Effector memory CD8-positive, alpha-beta T cell (primary cell): ENCODE results near the gene ATP8A1.

Source experiments
- ATAC-seq: fragments of 150-1000 bp; cut with Tn5 transposase; replicated peaks from 2 replicates; pipeline ENCODE4 v1.10.0; 2021; ENCODE audit warnings: mild to moderate bottlenecking, moderate library complexity
- DNase-seq, 3 experiments: peaks; one replicate each; pipeline ENCODE4 v3.0.0; 2021
- H3K27ac Mint-ChIP-seq, 2 donors: one replicate each; pipeline ENCODE4 v1.8.0; 2022; ENCODE audit warnings: mild to moderate bottlenecking in 2 of 2, mixed read lengths in 2 of 2, moderate library complexity in 2 of 2
- H3K27me3 Mint-ChIP-seq, 2 donors: one replicate each; pipeline ENCODE4 v1.8.0; 2022; ENCODE audit warnings: mixed read lengths in 2 of 2
- H3K36me3 Mint-ChIP-seq: one replicate; pipeline ENCODE4 v1.8.0; 2022; ENCODE audit warnings: mild to moderate bottlenecking, moderate library complexity, mixed read lengths; ENCODE audit not compliant: insufficient read depth
- H3K4me1 Mint-ChIP-seq, 2 donors: one replicate each; pipeline ENCODE4 v1.8.0; 2022; ENCODE audit warnings: low read depth in 2 of 2, mixed read lengths in 2 of 2
- H3K4me3 Mint-ChIP-seq, 2 donors: one replicate each; pipeline ENCODE4 v1.8.0; 2022; ENCODE audit warnings: mild to moderate bottlenecking in 2 of 2, mixed read lengths in 2 of 2, moderate library complexity in 2 of 2
- H3K9me3 Mint-ChIP-seq, 2 donors: one replicate each; pipeline ENCODE4 v1.8.0; 2022; ENCODE audit warnings: mixed read lengths in 2 of 2

Gene ATP8A1

DNA sequence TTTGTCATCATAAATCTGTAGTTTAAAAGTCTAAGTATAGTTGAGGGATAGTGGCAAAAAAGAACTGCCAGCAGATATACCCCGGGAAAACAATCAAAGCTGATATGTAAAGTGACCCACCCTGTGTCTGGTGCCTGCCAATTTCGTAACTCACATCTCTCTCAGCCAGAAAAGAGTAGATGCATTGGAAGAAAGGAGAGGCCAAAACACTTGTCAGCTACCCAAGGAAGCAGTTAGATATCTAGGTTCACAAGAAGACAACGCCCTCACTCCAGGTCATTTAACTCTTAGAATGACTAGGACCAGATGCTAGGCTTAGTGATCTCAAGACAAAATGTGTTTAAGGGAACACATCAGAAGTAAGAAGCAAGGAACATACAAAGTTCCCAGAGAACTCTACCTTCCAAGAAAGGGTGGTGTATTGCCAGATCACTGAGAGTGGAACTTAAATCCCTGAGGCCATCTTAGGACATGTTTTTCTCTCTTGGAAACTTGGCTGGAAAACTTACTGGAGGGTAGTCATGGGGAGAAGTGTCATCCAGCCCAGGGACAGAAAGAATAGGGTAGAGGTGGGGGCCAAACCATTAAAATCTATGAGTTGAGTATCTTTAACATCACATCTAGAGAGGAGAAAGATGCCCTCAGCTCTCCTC, 133.7 kb downstream of the ATP8A1 start:
- no peak overlapping the region for H3K4me3 Mint-ChIP-seq
- no peak for ATAC-seq
- no peak overlapping the region for H3K27ac Mint-ChIP-seq
- DNase-seq: no peak
- no peaks in the 10 kb centered on the region for H3K27me3 Mint-ChIP-seq
- peaks cover 39% of the 10 kb centered on the region for H3K36me3 Mint-ChIP-seq
- peaks cover 0 to 9% of the 10 kb centered on the region in 2 donors for H3K4me1 Mint-ChIP-seq
- no peaks in the 10 kb centered on the region for H3K9me3 Mint-ChIP-seq

DNA sequence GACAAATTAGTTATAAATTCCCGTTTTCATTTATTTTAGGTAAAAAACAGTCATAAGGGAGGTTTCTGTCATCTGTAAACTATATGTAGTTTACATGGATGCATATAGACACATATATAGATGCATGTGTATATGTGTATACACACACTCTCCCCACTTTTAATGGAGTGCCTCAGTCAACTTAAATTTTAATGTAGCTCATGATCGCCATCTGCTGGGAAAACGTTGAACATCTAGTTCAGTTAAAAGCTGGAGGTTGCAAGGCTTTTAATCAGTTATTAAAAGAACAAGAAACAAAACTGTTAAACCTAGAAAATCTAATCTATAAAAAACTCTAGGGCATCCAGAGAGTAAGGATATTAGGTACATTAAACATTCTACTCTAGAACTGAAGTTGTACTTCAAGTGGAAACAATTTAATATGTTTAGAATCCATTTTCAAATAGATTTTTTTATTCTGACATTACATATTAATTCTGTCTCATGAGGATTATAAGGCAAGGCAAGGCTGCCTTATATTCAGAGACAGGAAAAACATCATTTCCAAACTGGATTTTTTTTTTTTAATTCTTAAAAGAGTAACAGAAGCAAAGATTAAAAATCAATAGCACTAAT, 137.0 kb downstream of the ATP8A1 start:
- Mint-ChIP-seq H3K4me1 (peaks cover 0 to 9% of the 10 kb centered on the region in 2 donors), H3K27ac (no peak overlapping the region), H3K27me3 (no peaks in the 10 kb centered on the region), H3K4me3 (no peak overlapping the region), H3K36me3 (peaks cover 41% of the 10 kb centered on the region), H3K9me3 (no peaks in the 10 kb centered on the region)
- peak; percentile 37 to 56 (median 38) for DNase-seq
- peak; percentile 61 for ATAC-seq

DNA sequence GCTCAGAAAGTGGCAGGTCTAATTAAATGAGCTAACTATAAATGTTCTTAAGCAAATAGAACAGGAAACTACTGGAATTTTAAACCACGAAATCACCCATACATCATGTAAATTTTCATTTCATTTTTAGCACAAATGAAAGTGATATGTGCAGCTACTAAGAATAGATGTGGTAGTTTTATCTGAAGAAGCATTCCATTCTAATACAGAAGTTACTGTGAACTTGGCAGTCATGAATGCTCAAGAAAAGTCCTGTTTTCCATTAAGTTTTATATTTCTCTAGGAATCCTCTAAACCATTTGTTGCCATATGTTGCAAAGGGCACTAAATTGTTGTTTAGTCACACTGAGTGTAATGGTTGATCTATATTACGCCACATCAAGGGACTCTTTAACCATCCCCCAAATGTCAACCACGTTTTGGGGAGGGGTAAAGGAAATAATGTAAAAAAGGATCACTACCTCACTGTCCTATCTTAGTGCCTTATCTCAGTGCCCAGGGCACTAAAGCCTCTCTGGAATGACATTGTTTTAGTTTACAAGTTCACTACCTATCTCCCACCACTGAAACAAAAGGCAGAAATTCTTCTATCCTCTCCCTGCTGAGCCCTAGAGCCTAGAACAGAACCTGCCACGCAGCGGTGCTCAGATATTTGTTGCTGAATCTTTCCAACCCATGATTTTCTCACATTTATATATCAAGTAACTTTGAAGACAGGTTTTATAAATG, 141.6 kb downstream of the ATP8A1 start:
- no peak for DNase-seq
- H3K36me3 Mint-ChIP-seq: peaks cover 16% of the 10 kb centered on the region
- H3K4me3 Mint-ChIP-seq: no peak overlapping the region
- H3K27me3 Mint-ChIP-seq: no peaks in the 10 kb centered on the region
- H3K4me1 Mint-ChIP-seq: peaks cover 0 to 19% of the 10 kb centered on the region in 2 donors
- no peak for ATAC-seq
- H3K9me3 Mint-ChIP-seq: no peaks in the 10 kb centered on the region
- no peak overlapping the region for H3K27ac Mint-ChIP-seq

DNA sequence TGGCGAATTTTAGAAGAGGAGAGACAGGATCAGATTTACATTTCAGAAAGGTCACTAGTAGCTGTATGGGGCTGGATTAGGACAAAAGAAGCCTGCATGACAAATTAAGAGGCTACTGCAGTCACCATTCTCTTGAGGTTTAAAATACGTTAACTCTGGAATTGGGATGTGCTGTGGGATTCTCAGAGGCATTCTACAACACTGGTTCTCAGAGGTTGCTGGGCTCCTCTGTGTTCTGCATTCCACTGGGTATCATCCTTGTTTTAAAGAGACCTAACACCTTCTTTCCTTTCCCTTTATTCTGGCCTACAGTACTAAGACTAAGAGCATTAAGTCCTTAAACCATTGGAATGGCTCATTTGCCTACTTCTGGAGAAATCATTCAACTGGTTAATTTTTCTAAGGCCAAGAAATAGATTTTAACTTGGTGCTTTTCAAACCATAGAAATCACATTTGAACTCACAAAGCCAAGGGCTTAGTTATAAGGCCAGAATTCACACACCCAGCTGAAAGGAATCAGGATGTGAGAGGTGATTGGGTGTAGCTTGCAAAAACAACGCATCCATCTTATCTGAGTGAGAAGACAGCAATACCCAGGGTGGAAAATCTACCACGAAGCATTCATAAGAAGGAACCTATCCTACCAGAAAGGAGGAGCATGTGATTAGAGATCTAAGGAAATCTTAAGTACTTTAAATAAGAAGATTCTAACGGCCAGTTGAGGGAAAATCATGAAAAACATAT, 143.0 kb downstream of the ATP8A1 start:
- peaks cover 10% of the 10 kb centered on the region for H3K36me3 Mint-ChIP-seq

DNA sequence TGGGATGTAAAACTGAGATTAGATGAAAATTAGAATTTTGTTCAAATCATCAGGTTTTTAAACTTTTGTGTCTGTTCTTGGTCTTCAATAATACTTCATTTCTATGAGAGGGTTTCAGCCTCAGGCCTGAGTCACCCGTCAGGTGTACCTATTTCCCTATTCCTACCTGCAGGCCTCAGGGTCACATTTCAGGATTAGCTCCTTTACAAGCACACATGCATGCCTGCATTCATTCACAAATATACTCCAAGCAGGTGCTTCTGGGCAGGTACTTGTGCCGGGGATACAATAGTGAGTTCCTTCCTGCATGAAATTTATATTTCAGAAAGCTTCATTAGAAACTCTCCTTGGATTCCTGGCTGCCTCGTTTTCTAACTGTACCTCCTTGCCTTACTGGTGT, 144.7 kb downstream of the ATP8A1 start:
- Mint-ChIP-seq H3K27ac (no peak overlapping the region), H3K4me1 (peaks cover 0 to 13% of the 10 kb centered on the region in 2 donors), H3K9me3 (no peaks in the 10 kb centered on the region), H3K4me3 (no peak overlapping the region), H3K36me3 (peaks cover 15% of the 10 kb centered on the region), H3K27me3 (no peaks in the 10 kb centered on the region)
- no peak for ATAC-seq
- no peak for DNase-seq

More for the DNA sequence above, 143.0 kb downstream of the ATP8A1 start:
- Mint-ChIP-seq H3K9me3 (no peaks in the 10 kb centered on the region), H3K4me3 (no peak overlapping the region), H3K27me3 (no peaks in the 10 kb centered on the region), H3K4me1 (peaks cover 0 to 13% of the 10 kb centered on the region in 2 donors), H3K27ac (peak overlapping the region in 1 of 2 donors; percentile 32)
- ATAC-seq: no peak
- DNase-seq: no peak

DNA sequence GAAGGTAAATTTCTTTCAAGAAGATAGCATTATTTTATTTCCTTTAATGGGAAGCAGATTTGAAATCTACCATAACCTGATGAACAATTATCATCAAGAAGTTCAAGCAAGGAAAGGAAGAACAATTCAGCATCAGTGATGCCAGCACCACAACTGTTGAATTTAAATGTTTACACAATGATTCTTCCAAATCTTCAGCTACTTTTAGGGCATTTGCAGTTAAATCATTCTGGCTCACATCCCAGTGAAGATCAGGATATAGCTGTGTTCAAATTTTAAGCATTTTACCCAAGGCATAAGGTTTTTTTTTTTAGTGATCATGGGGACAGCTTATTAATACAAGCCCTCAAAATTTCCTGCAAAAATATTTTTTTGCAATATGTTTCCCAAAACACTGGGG, 146.7 kb downstream of the ATP8A1 start:
- Mint-ChIP-seq H3K27ac (peak overlapping the region in 1 of 2 donors; percentile 55), H3K4me3 (no peak overlapping the region), H3K9me3 (no peaks in the 10 kb centered on the region), H3K27me3 (no peaks in the 10 kb centered on the region), H3K36me3 (peaks cover 22% of the 10 kb centered on the region), H3K4me1 (peaks cover 0 to 13% of the 10 kb centered on the region in 2 donors)
- ATAC-seq (no peak), DNase-seq (no peak)

DNA sequence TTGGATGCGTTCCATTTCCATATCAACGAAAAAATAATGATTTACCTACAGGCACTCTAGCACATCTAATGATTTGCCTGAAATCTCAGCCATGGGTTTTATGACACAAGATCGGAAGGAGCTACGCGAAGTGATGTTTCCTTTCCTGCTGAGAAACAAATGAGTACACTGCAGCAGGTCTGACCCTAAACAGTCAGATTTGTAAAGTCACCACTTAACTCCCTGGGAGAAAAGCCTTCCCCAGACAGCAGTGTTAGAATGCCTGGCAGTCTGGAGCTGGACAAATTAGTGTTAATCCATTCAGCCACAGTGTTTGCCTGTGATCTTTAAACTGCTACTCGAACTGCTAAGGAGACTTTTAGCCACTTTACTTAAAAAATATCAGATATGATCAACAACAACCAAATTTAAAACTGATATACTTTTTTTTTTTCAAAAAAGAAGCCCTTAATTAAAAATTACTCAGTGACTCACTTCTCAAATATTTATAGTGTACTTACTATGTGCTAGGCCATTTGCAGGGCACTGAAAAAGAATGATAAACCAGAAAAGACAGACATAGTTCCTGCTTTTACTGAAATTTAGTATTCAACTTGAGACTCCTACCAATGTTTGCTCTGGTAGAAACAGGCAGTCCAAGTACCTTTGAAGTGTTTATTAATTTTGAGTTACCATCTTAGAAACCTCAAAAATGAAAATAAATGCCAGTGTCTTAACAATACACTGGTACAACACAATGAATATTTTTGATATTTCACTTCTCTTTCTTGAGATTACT, 155.1 kb downstream of the ATP8A1 start:
- Mint-ChIP-seq H3K4me1 (peaks cover 3 to 14% of the 10 kb centered on the region in 2 donors), H3K36me3 (peaks cover 45% of the 10 kb centered on the region), H3K4me3 (no peak overlapping the region), H3K27ac (peak overlapping the region in 1 of 2 donors; percentile 23), H3K27me3 (no peaks in the 10 kb centered on the region), H3K9me3 (no peaks in the 10 kb centered on the region)
- DNase-seq: no peak
- ATAC-seq: no peak

DNA sequence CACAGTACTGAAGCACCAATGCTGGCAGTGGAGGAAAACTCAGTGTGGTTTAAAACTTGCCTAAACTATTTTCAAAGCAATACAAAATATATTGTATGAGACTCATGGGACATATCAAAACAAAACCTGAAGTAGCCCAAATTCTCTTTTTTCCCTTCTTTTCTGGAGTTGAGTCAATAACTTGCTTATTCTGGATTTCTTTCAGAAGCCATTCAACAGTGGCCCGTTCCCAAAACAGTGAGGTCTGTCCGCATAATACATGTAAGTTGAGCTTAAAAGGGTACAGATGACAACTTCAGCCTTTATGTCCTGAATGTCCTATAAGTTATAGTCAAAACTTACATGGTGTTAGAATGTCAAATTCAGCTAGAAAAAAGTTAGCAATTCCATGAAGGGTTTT, 158.9 kb downstream of the ATP8A1 start:
- DNase-seq (no peak), ATAC-seq (no peak)
- Mint-ChIP-seq H3K36me3 (peaks cover 34% of the 10 kb centered on the region), H3K4me3 (no peak overlapping the region), H3K4me1 (peaks cover 3 to 15% of the 10 kb centered on the region in 2 donors), H3K9me3 (no peaks in the 10 kb centered on the region), H3K27ac (no peak overlapping the region), H3K27me3 (no peaks in the 10 kb centered on the region)

DNA sequence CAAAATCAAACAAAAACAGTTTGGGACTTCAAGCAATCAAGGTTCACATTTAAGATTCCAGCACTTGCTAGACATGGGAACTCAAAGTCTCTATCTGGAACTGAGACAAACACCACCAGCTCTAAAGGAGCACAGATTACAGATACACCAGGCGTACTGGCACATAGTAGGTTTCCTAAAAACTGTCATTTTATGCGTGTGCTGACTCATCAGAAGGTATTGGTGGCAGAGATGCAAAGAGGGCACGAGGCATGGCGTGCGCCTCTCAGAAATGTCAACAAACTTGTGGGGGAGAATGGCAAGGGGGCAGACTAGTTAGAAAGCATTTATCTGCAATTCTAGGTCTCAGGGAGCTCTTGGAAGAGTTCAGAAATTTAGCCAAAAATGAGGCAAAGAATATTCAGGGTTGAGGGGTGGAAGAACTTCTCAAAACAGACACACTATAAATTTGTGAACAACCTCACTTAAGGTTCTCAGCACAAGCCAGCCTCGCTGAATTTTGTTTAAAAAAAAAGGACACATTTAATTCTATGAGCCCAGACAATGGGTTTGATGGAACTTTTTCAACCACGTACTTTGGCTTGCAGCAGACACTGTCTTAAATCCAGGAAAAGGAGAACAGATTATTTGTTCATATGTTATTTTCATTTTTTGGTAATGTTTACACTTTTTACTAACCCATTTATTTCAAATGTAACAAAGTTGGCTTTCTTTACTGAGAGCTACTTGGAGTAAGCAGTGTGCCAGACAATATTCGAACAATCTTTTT, 159.6 kb downstream of the ATP8A1 start:
- Mint-ChIP-seq H3K4me3 (no peak overlapping the region), H3K27me3 (no peaks in the 10 kb centered on the region), H3K4me1 (peaks cover 0 to 15% of the 10 kb centered on the region in 2 donors), H3K27ac (peak overlapping the region in 1 of 2 donors; percentile 23), H3K9me3 (no peaks in the 10 kb centered on the region), H3K36me3 (peaks cover 34% of the 10 kb centered on the region)
- DNase-seq: no peak
- no peak for ATAC-seq

DNA sequence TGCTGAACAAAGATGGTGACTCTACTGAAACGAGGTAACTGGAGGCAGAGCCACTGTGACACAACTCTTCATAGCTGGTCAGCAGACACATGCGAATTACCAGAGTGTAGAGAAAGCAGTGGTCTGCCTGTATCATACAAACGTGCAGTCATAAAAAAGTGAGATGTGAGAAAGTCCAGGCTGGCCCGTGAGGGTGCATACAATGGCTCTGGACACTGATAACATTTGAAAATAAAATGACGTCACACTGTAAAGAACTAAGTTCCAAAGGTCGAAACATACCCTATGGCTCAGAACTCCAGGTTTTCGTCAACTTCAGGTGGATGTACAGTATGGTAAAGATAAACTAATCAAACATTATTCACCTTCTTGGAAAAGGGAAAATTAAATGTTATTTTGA, 163.9 kb downstream of the ATP8A1 start:
- Mint-ChIP-seq H3K27ac (no peak overlapping the region), H3K4me1 (peaks cover 11 to 47% of the 10 kb centered on the region in 2 donors), H3K27me3 (no peaks in the 10 kb centered on the region), H3K36me3 (peaks cover 18% of the 10 kb centered on the region), H3K9me3 (no peaks in the 10 kb centered on the region), H3K4me3 (no peak overlapping the region)
- no peak for DNase-seq
- no peak for ATAC-seq

DNA sequence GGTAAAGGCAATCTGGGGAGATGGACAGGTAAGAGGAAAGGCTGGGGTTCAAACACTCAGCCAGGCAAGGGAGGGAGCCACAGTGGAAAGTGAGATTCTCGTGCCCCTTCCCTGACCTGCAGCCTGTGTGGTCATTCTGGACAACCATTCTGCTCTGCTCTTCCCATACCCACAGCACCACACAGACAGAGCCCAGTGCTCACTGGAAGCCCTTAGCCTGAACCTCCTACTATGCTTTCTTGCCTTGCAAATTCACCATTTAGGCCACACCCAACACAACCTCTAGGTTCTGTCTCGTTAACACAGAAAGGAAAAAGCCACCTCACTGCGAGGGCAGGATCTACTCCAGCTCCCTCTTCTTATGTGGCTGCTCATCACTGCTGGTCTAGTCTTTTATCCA, 166.9 kb downstream of the ATP8A1 start:
- H3K36me3 Mint-ChIP-seq: peaks cover 10% of the 10 kb centered on the region
- no peaks in the 10 kb centered on the region for H3K9me3 Mint-ChIP-seq
- H3K27ac Mint-ChIP-seq: peak overlapping the region; percentile 11 to 35

DNA sequence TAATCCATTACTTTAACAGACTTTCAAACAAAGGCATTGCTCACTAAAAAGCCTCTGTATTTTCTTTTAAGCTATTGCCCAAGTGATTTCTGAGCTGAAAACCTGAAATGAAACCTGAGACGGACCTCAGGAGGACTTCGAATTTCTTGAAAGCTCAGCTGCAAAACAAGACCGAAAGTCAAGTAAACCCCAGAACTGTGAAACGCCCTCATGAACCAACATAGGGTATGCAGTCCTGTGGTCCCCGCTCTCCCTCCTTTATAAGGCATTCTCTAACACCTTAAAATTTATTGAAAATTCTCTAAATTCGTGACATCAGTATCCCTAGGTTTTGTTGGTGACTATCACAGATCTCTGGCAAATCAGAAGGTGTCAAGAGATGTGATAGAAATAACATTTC, 167.8 kb downstream of the ATP8A1 start:
- Mint-ChIP-seq H3K36me3 (peaks cover 10% of the 10 kb centered on the region), H3K9me3 (no peaks in the 10 kb centered on the region), H3K27ac (peak overlapping the region; percentile 21 to 73), H3K4me3 (no peak overlapping the region), H3K27me3 (no peaks in the 10 kb centered on the region), H3K4me1 (peaks cover 11 to 41% of the 10 kb centered on the region in 2 donors)
- ATAC-seq (no peak), DNase-seq (no peak)

More for the DNA sequence above, 166.9 kb downstream of the ATP8A1 start:
- no peak for ATAC-seq
- no peak for DNase-seq
- Mint-ChIP-seq H3K4me1 (peaks cover 11 to 37% of the 10 kb centered on the region in 2 donors), H3K27me3 (no peaks in the 10 kb centered on the region), H3K4me3 (peak overlapping the region in 1 of 2 donors; percentile 7)
